Neural progenitor cell (in vitro differentiated cells): Measurements from ENCODE around the gene TWIST2.

Experiments used
- CTCF ChIP-seq: fragments of 200-600 bp; sonication (generic); IDR thresholded peaks from 2 replicates; pipeline ENCODE4 v1.5.1; 2017; ENCODE audit warnings: antibody characterized with exemption, mild to moderate bottlenecking
- EZH2 ChIP-seq: fragments of 200-600 bp; sonication (generic); IDR thresholded peaks from 2 replicates; pipeline ENCODE4 v1.6.1; 2017; ENCODE audit warnings: antibody characterized with exemption, mild to moderate bottlenecking, moderate library complexity
- EZH2phosphoT487 ChIP-seq: fragments of 200-600 bp; sonication (generic); IDR thresholded peaks from 2 replicates; pipeline ENCODE4 v1.6.1; 2017; ENCODE audit warnings: antibody characterized with exemption

DNA sequence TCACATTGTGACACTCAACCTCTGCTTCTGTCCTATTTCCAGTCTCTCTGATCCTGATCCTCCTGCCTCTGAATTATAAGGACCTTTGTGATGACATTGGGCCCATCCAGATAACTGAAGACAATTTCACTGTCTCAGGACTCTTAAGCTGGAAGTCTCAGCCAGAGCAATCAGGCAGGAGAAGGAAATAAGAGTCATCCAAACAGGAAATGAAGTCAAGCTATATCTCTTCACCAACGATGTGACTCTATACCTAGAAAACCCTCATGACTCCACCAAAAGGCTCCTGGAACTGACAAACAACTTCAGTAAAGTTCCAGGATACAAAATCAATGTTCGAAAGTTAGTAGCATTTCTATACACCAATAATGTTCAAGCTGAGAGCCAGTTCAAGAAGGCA, 29.3 kb upstream of the TWIST2 start:
- no peak for TF ChIP-seq CTCF
- TF ChIP-seq EZH2phosphoT487 = no peak
- TF ChIP-seq EZH2 = no peak
